PC-3 (cell line): ENCODE results near the gene ADGRG3. TPM values are rescaled to one million over a fixed set of nuclear protein-coding genes. Genes with fewer than 3 reads are reported as not detected.

Source experiments
- ATAC-seq: fragments of 200-7000 bp; cut with Tn5 transposase; 2 replicates; pipeline ENCODE4 v1.9.1; 2020; ENCODE audit warnings: mild to moderate bottlenecking, moderate library complexity
- Bru-seq: library from RNA; stranded (reverse); fragments of 400-500 nt; gene quantifications from one replicate; lab custom pipeline; 2021; lab: Mats Ljungman, UMichigan
- BruChase-seq, 2 experiments: library from RNA; stranded (reverse); fragments of 400-500 nt; gene quantifications; one replicate each; lab custom pipeline; 2021; lab: Mats Ljungman, UMichigan
- BruUV-seq: library from RNA; stranded (reverse); fragments of 400-500 nt; replicated peaks from 2 replicates; lab custom pipeline; 2021; lab: Mats Ljungman, UMichigan
- CTCF ChIA-PET: fragments of 300-600 bp; sonication (Branson Sonifier 250); formaldehyde crosslinking; loops from one replicate; lab custom pipeline; 2022; ENCODE audit warnings: antibody characterized with exemption; lab: Charles Lee
- POLR2A ChIA-PET: fragments of 300-600 bp; sonication (Branson Sonifier 250); formaldehyde crosslinking; loops from one replicate; lab custom pipeline; 2022; ENCODE audit warnings: antibody characterized with exemption; ENCODE audit not compliant: unreplicated experiment; lab: Charles Lee
- DNase-seq: peaks from one replicate; pipeline ENCODE4 v3.0.0-alpha.2; 2015
- H2AFZ ChIP-seq: fragments of 300-600 bp; sonication (generic); 2 replicates; pipeline ENCODE4 v1.6.0; 2016; ENCODE audit warnings: antibody characterized with exemption, low read length
- H3F3A ChIP-seq: fragments of 300-600 bp; sonication (generic); one replicate; pipeline ENCODE4 v1.6.0; 2017; ENCODE audit warnings: antibody characterized with exemption, low read length, control low read depth, mild to moderate bottlenecking; ENCODE audit not compliant: unreplicated experiment
- H3K27ac ChIP-seq: fragments of 300-600 bp; sonication (generic); 2 replicates; pipeline ENCODE4 v1.5.1; 2016; ENCODE audit warnings: mild to moderate bottlenecking, low read length
- H3K27me3 ChIP-seq: fragments of 300-600 bp; sonication (generic); 2 replicates; pipeline ENCODE4 v1.6.1; 2016; ENCODE audit warnings: low read length, mixed read lengths
- H3K36me3 ChIP-seq: fragments of 300-600 bp; sonication (generic); 2 replicates; pipeline ENCODE4 v1.6.1; 2016; ENCODE audit warnings: low read depth, mixed run types, low read length, mixed read lengths
- H3K4me1 ChIP-seq: fragments of 300-600 bp; sonication (generic); 2 replicates; pipeline ENCODE4 v1.5.1; 2016; ENCODE audit warnings: low read length; ENCODE audit not compliant: insufficient read depth
- H3K4me2 ChIP-seq: fragments of 300-600 bp; sonication (generic); 2 replicates; pipeline ENCODE4 v1.6.0; 2016; ENCODE audit warnings: low read length
- H3K4me3 ChIP-seq: fragments of 300-600 bp; sonication (generic); 2 replicates; pipeline ENCODE4 v1.5.1; 2016; ENCODE audit warnings: mild to moderate bottlenecking, low read length, mixed read lengths
- H3K79me2 ChIP-seq: fragments of 300-600 bp; sonication (generic); 2 replicates; pipeline ENCODE4 v1.6.1; 2017; ENCODE audit warnings: low read length, mixed read lengths
- H3K9ac ChIP-seq: fragments of 300-600 bp; sonication (generic); 2 replicates; pipeline ENCODE4 v1.6.0; 2016; ENCODE audit warnings: mild to moderate bottlenecking, low read length
- H3K9me2 ChIP-seq: fragments of 300-600 bp; sonication (generic); replicated peaks from 2 replicates; pipeline ENCODE4 v1.6.1; 2016; ENCODE audit warnings: mixed run types, low read length, mixed read lengths
- H3K9me3 ChIP-seq: fragments of 300-600 bp; sonication (generic); 2 replicates; pipeline ENCODE4 v1.6.1; 2016; ENCODE audit warnings: low read length, mixed read lengths
- H4K20me1 ChIP-seq: fragments of 300-600 bp; sonication (generic); 2 replicates; pipeline ENCODE4 v1.6.1; 2016; ENCODE audit warnings: low read length, mixed read lengths
- EZH2 ChIP-seq: fragments of 300-600 bp; sonication (generic); IDR thresholded peaks from one replicate; pipeline ENCODE4 v1.6.1; 2017; ENCODE audit warnings: antibody characterized with exemption, mild to moderate bottlenecking, low read length; ENCODE audit not compliant: unreplicated experiment
- EZH2phosphoT487 ChIP-seq: fragments of 300-600 bp; sonication (generic); IDR thresholded peaks from 2 replicates; pipeline ENCODE4 v1.6.1; 2018; ENCODE audit warnings: mild to moderate bottlenecking, antibody characterized with exemption, low read length, borderline replicate concordance
- intact Hi-C: fragments of 100-400 bp; cut with micrococcal nuclease; formaldehyde crosslinking; loops from 2 replicates; pipeline ENCODE4 v1.9.0; 2023
- long read RNA-seq: library from polyadenylated mRNA; unstranded; transcript quantifications from one replicate; pipeline ENCODE4 v2.0.0, GENCODE V29; 2021; ENCODE audit not compliant: unreplicated experiment
- total RNA-seq: library from RNA; depleted of rRNA; stranded (reverse); fragments of >200 nt; gene quantifications from 2 replicates; pipeline ENCODE4 v1.2.3, GENCODE V29; 2014; rRNA removed
- TF ChIP-seq, protein P1 (sequence below): fragments of 300-600 bp; sonication (generic); conservative IDR thresholded peaks from 2 replicates; pipeline ENCODE4 v1.5.1; 2017; ENCODE audit warnings: antibody characterized with exemption, low read depth, mild to moderate bottlenecking, low read length

ADGRG3 gene, protein sequence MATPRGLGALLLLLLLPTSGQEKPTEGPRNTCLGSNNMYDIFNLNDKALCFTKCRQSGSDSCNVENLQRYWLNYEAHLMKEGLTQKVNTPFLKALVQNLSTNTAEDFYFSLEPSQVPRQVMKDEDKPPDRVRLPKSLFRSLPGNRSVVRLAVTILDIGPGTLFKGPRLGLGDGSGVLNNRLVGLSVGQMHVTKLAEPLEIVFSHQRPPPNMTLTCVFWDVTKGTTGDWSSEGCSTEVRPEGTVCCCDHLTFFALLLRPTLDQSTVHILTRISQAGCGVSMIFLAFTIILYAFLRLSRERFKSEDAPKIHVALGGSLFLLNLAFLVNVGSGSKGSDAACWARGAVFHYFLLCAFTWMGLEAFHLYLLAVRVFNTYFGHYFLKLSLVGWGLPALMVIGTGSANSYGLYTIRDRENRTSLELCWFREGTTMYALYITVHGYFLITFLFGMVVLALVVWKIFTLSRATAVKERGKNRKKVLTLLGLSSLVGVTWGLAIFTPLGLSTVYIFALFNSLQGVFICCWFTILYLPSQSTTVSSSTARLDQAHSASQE
- total RNA-seq (not detected in 2 replicates), Bru-seq, nascent RNA (percentile 4 among the genes with signal in this experiment), BruChase-seq, experiment 1, labeled RNA remaining after a 6-hour chase (percentile 14 among the genes with signal in this experiment), BruChase-seq, experiment 2, labeled RNA remaining after a 2-hour chase (percentile 11 among the genes with signal in this experiment)
- long read RNA-seq, result 0 reads

DNA sequence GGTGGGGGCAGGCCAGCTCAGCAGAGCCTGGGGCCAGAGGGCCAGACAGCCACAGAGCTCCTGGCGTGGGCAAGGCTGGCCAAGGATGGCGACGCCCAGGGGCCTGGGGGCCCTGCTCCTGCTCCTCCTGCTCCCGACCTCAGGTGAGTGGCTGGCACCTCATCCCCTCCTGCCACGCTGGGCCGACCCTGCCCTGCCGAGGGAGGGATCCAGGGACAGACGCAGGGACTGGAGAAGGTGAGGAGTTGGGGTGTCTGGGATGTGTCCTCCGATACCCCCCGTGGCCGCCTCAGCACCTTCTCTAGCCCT lies at the start of gene ADGRG3:
Gene ADGRG3, plus strand, starts transcription at position 44 of the 309 bp plus-strand sequence. Its CDS starts 42 bp downstream, at position 86.
- no TSS peak for BruUV-seq
- CTCF ChIA-PET, result no interaction called here
- no peak within 1 kb of the TSS for H2AFZ ChIP-seq
- H4K20me1 ChIP-seq, result no peaks in the 10 kb centered on the region
- no peaks in the 10 kb centered on the region for H3F3A ChIP-seq
- TF ChIP-seq, protein P1, sequence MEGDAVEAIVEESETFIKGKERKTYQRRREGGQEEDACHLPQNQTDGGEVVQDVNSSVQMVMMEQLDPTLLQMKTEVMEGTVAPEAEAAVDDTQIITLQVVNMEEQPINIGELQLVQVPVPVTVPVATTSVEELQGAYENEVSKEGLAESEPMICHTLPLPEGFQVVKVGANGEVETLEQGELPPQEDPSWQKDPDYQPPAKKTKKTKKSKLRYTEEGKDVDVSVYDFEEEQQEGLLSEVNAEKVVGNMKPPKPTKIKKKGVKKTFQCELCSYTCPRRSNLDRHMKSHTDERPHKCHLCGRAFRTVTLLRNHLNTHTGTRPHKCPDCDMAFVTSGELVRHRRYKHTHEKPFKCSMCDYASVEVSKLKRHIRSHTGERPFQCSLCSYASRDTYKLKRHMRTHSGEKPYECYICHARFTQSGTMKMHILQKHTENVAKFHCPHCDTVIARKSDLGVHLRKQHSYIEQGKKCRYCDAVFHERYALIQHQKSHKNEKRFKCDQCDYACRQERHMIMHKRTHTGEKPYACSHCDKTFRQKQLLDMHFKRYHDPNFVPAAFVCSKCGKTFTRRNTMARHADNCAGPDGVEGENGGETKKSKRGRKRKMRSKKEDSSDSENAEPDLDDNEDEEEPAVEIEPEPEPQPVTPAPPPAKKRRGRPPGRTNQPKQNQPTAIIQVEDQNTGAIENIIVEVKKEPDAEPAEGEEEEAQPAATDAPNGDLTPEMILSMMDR, result no peak
- TF ChIP-seq EZH2, result no peak
- TF ChIP-seq EZH2phosphoT487, result no peak
- H3K9me3 ChIP-seq, result no peaks in the 10 kb centered on the region
- no peak for DNase-seq
- intact Hi-C loops, result no loop called here
- no peaks in the 10 kb centered on the region for H3K36me3 ChIP-seq
- H3K27ac ChIP-seq, result no peak within 1 kb of the TSS
- ATAC-seq, result no peak
- H3K9ac ChIP-seq, result no peak within 1 kb of the TSS
- H3K4me2 ChIP-seq, result no peak within 1 kb of the TSS
- H3K79me2 ChIP-seq, result no peaks in the 10 kb centered on the region
- no peaks in the 10 kb centered on the region for H3K4me1 ChIP-seq
- no peaks in the 10 kb centered on the region for H3K27me3 ChIP-seq
- H3K9me2 ChIP-seq, result no peaks in the 10 kb centered on the region
- no peak within 1 kb of the TSS for H3K4me3 ChIP-seq
- POLR2A ChIA-PET, result no interaction called here

DNA sequence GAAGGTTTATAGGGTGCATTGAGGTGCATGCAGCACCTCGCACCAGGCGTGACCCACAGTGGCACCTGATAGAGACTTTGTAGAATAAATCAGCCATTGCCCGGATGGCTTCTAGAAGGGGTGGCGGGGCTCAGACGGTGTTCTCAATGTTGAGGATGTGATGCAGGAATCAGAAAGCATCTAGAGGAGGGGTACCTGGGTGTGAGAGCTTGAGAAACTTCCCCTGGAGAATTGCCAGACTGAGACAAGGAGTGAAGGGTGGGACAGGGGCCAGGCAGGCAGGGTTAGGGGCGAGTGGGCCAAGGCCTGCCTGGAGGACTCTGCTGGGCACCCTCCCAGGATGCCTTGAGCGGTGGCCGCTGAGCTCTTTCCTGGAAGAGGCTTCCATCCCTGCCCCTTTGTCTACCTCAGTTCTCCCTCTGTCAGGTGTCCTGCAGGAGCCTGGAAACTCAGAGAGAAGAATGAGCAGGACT lies 48.9 kb upstream of the ADGRG3 start:
- no peaks in the 10 kb centered on the region for H4K20me1 ChIP-seq
- ChIA-PET POLR2A (no interaction called here), CTCF (no interaction called here)
- DNase-seq, result no peak
- intact Hi-C loops, result no loop called here
- no peaks in the 10 kb centered on the region for H3F3A ChIP-seq
- H3K36me3 ChIP-seq, result no peaks in the 10 kb centered on the region
- H3K9ac ChIP-seq, result peak overlapping the region; percentile 90
- peak overlapping the region; percentile 76; the same call in 1 of the 2 replicates for H3K4me3 ChIP-seq
- H3K4me1 ChIP-seq, result peaks cover 62% of the 10 kb centered on the region
- no peak overlapping the region for H2AFZ ChIP-seq
- no TSS peak for BruUV-seq
- peaks cover 33% of the 10 kb centered on the region for H3K79me2 ChIP-seq
- peak overlapping the region; percentile 97 for H3K4me2 ChIP-seq
- TF ChIP-seq, protein P1, result no peak
- TF ChIP-seq EZH2, result no peak
- no peak for TF ChIP-seq EZH2phosphoT487
- no peaks in the 10 kb centered on the region for H3K27me3 ChIP-seq
- H3K9me2 ChIP-seq, result no peaks in the 10 kb centered on the region
- H3K27ac ChIP-seq, result peak overlapping the region; percentile 99
- no peak for ATAC-seq
- no peaks in the 10 kb centered on the region for H3K9me3 ChIP-seq
